H1 (cell line): ENCODE data around the gene ZNF615. TPM values are rescaled to one million over a fixed set of nuclear protein-coding genes. Genes with fewer than 3 reads are reported as not detected.

Experiments used
- CBX5 ChIP-seq: fragments of 300-800, 300-1000 bp; sonication (generic); IDR thresholded peaks from 2 replicates; pipeline ENCODE4 v1.7.1; 2016; ENCODE audit warnings: antibody characterized with exemption, low read length, low read depth
- NANOG ChIP-seq: IDR thresholded peaks from 2 replicates; pipeline ENCODE4 v1.6.1; 2011; ENCODE audit warnings: low read length, low read depth, mild to moderate bottlenecking, inconsistent platforms; ENCODE audit not compliant: insufficient read depth, poor library complexity, severe bottlenecking
- ZNF274 ChIP-seq: IDR thresholded peaks from 2 replicates; pipeline ENCODE4 v1.7.0; 2012; ENCODE audit warnings: low read length, borderline replicate concordance; ENCODE audit errors: extremely low read depth
- polyA plus RNA-seq, 7 experiments: library from polyadenylated mRNA; depleted of rRNA in 3 of 7; stranded (reverse) in 5 of 7; unstranded in 2 of 7; fragments of >200 nt in 5 of 7; fragments of 200-250 nt in 2 of 7; gene quantifications; 1 replicate in 5 of 7; 2 replicates in 1 of 7; 4 replicates in 1 of 7; pipeline versions ENCODE4 v1.2.1 to v1.2.3, GENCODE V29; 2011 to 2013; ENCODE audit warnings: missing spikeins in 2 of 7, mixed read lengths in 2 of 7
- total RNA-seq: library from RNA; stranded (reverse); fragmentation: NEBNext Ultra II Directional; extraction: Animal tissue kit (Norgen Biotek cat#: 25700); gene quantifications from 2 replicates; pipeline ENCODE4 v1.2.1, GENCODE V29; 2021

ZNF615 gene
- total and polyA plus RNA-seq, 2 of the 8 experiments (the other 6 are each of a cell fraction or from before 2014, with no cell fraction given): 2.8 to 7.5 TPM

- TF ChIP-seq NANOG: no peak
- TF ChIP-seq CBX5: no peak
- no peak for TF ChIP-seq ZNF274
Measured at GRCh38 chr19:52010674-52011073, 2.7 kb upstream of the ZNF615 start (continued).
